Measurements from ENCODE around the gene HS1BP3. TPM values are rescaled to one million over a fixed set of nuclear protein-coding genes. Genes with fewer than 3 reads are reported as not detected.

HS1BP3 gene
- total and polyA plus RNA-seq, 2 of the 13 experiments (the other 11 are each of a cell fraction or from before 2014, with no cell fraction given): 15.2 to 22.0 TPM

GRCh38 chr2:20596973-20597859, 53.7 kb downstream of the HS1BP3 start (continued):
- TF ChIP-seq ZHX1 (CRISPR knock-in tag; IDR thresholded peaks at IDR 0.05; ENCODE audit: low read depth) (peak; percentile 90), CENPX (CRISPR knock-in tag; IDR thresholded peaks at IDR 0.05) (no peak), ZMYM2 (CRISPR knock-in tag; IDR thresholded peaks at IDR 0.05) (peak; percentile 69), KLF16 (CRISPR knock-in tag; IDR thresholded peaks at IDR 0.05) (peak in 1 of 2 experiments; percentile 95; a peak in 2 of 4 replicates), GATA4 (IDR thresholded peaks at IDR 0.05; ENCODE audit: borderline replicate concordance, low read depth) (peak; percentile 84; the same call in 1 of the 2 replicates), POLR2AphosphoS2 (IDR thresholded peaks at IDR 0.05; ENCODE audit: low read depth, low read length) (no peak; the same call in 1 of the 2 replicates), ZNF724P (CRISPR knock-in tag; IDR thresholded peaks at IDR 0.05; ENCODE audit: borderline replicate concordance) (peak; percentile 95; the same call in 1 of the 2 replicates), ZFP37 (CRISPR knock-in tag; IDR thresholded peaks at IDR 0.05; ENCODE audit: borderline replicate concordance) (no peak; the same call in 1 of the 2 replicates), ZNF280D (CRISPR knock-in tag; IDR thresholded peaks at IDR 0.05) (peak; percentile 61; the same call in 1 of the 2 replicates), NFIC (IDR thresholded peaks at IDR 0.05; ENCODE audit: low read length) (no peak), ARID4A (CRISPR knock-in tag; IDR thresholded peaks at IDR 0.05; ENCODE audit: borderline replicate concordance) (peak; percentile 62; the same call in 1 of the 2 replicates), MAFK (conservative IDR thresholded peaks at IDR 0.05 in 1 of 2, IDR thresholded peaks at IDR 0.05 in 1 of 2; ENCODE audit: low read length in 2 of 2) (peak; percentile 48 to 65; a peak in 3 of 4 replicates)
- TF ChIP-seq, protein P1, sequence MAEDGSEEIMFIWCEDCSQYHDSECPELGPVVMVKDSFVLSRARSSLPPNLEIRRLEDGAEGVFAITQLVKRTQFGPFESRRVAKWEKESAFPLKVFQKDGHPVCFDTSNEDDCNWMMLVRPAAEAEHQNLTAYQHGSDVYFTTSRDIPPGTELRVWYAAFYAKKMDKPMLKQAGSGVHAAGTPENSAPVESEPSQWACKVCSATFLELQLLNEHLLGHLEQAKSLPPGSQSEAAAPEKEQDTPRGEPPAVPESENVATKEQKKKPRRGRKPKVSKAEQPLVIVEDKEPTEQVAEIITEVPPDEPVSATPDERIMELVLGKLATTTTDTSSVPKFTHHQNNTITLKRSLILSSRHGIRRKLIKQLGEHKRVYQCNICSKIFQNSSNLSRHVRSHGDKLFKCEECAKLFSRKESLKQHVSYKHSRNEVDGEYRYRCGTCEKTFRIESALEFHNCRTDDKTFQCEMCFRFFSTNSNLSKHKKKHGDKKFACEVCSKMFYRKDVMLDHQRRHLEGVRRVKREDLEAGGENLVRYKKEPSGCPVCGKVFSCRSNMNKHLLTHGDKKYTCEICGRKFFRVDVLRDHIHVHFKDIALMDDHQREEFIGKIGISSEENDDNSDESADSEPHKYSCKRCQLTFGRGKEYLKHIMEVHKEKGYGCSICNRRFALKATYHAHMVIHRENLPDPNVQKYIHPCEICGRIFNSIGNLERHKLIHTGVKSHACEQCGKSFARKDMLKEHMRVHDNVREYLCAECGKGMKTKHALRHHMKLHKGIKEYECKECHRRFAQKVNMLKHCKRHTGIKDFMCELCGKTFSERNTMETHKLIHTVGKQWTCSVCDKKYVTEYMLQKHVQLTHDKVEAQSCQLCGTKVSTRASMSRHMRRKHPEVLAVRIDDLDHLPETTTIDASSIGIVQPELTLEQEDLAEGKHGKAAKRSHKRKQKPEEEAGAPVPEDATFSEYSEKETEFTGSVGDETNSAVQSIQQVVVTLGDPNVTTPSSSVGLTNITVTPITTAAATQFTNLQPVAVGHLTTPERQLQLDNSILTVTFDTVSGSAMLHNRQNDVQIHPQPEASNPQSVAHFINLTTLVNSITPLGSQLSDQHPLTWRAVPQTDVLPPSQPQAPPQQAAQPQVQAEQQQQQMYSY (CRISPR knock-in tag; IDR thresholded peaks at IDR 0.05): no peak

All from HepG2 (cell line).